Dedifferentiated amniotic fluid mesenchymal stem cell (primary cell): ENCODE measurements around the gene KCNJ14.
"Not testable (repeated sequence)": the region's sequence is repeated elsewhere in the genome, so short reads cannot be mapped to it uniquely, and the experiment has no call there.

Experiments
- DNase-seq: peaks from one replicate; pipeline ENCODE4 v3.0.0-alpha.2; 2016; ENCODE audit errors: extremely low spot score

KCNJ14 gene

GRCh38 chr19:48471836-48472235, 16.5 kb downstream of the KCNJ14 start:
- DNase-seq = no peak

- no peak for DNase-seq
Measured at GRCh38 chr19:48473161-48473966, 18.0 kb downstream of the KCNJ14 start.

GRCh38 chr19:48474084-48474592, 18.8 kb downstream of the KCNJ14 start:
- DNase-seq = no peak

GRCh38 chr19:48475369-48476068, 20.1 kb downstream of the KCNJ14 start:
- DNase-seq = no peak

GRCh38 chr19:48476176-48476575, 20.8 kb downstream of the KCNJ14 start:
- no peak for DNase-seq

GRCh38 chr19:48477067-48477685, 21.8 kb downstream of the KCNJ14 start:
- DNase-seq = no peak

GRCh38 chr19:48477698-48478338, 22.4 kb downstream of the KCNJ14 start:
- DNase-seq = no peak

DNA sequence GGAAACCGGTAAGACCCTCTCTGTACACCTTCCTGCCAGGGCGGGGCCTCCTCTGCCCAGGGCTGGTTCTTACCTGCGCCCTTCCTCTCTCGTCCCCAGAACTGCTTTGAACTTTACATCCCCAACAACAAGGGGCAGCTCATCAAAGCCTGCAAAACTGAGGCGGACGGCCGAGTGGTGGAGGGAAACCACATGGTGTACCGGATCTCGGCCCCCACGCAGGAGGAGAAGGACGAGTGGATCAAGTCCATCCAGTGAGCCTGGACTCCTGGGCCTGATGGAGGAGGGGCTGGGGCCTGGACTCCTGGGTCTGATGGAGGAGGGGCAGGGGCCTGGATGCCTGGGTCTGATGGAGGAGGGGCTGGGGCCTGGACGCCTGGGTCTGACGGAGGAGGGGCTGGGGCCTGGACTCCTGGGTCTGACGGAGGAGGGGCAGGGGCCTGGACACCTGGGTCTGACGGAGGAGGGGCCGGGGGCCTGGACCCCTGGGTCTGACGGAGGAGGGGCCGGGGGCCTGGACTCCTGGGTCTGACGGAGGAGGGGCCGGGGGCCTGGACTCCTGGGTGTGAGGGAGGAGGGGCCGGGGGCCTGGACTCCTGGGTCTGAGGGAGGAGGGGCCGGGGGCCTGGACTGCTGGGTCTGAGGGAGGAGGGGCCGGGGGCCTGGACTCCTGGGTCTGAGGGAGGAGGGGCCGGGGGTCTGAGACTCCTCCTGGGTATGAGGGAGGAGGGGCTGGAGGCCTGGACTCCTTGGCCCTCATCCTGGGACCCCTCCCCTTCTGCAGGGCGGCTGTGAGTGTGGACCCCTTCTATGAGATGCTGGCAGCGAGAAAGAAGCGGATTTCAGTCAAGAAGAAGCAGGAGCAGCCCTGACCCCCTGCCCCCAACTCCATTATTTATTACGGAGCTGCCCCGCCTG, 23.2 kb downstream of the KCNJ14 start:
- DNase-seq = no peak

DNA sequence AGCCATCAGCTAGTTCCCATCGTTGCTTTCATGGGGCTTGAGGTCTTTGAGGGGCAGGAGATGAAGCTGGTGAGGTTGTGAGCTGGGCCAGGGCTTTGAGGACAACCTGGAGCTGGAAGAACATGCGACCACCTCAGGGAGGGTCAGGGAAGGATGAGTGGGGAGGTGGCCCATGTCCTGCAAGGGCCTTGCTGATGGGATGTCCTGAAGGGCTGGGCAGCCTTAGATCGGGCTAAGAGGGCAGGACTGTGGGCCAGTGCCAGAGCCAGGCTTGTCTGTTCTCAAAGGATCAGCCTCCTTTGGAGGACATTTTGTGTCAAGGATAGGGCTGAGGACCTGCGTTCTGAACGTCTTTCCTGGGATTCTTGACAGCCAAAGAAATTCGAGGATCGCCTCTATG, 24.3 kb downstream of the KCNJ14 start:
- DNase-seq = no peak

DNA sequence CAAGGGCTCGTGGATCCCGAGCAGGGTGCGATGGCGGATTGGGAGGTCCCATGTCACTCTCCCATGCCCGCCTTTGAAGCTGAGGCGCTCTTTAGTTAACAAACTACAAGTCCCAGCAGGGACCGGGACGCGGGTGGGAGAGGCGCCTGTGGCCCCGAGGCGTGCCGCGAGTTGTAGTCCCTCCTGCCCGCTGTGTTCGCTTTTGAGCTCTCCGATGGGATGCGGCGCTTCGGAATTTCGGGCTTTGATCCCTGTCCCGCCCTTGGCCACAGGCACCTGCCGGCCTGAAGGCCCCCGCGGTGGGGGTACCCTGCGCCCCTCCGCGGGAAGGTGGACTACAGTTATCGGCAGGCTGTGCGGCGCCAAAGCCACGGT, 24.8 kb downstream of the KCNJ14 start:
- no peak for DNase-seq

DNA sequence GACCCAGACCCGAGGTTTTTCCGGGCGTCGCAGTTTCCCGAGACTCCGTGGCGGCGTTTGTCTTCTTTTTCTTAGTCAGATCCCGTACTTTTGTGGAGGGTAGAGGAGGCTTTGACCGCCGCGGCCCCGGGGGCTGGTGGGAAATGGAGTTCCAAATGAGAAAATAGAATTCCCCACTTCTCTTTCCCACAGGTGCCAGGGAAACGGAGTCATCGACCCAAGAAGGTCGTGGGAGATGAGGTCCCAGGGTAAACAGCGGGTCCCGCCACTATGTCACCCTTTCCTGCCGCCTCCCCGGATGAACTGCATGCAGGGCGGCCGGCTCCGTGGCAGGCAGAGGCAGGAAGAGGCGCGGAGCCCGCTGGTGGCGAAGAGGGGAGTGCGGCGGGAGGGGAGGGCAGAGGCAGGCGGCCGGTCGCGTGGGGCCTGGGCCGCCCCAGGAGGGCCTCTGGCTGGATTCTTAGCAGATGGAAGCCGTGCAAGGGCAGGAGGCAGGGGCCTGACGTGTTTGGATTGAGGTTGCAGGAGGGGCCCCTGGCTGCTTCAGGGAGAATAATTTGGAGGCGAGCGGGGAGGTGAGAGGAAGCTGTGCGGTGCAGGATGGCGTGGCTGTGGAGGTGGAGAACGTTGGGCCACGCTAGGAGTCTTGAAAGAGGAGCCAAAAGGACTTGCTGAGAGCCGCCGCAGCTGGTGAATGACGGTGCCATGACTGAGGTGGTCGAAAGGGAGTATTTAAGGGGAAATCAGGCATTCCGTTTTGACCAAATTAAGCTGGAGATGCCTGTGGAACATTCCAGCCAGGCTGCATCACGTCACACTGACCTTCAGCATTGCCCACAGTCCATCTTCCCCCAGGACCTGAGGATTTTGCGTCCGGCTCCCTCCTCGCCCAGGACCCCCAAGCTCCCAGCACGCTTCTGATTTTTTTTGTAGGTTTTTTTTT, 25.5 kb downstream of the KCNJ14 start:
- peak; percentile 17 for DNase-seq

GRCh38 chr19:48481846-48482639, 26.7 kb downstream of the KCNJ14 start:
- no peak for DNase-seq

- DNase-seq = no peak
Measured at GRCh38 chr19:48483301-48483700, 27.9 kb downstream of the KCNJ14 start.

DNA sequence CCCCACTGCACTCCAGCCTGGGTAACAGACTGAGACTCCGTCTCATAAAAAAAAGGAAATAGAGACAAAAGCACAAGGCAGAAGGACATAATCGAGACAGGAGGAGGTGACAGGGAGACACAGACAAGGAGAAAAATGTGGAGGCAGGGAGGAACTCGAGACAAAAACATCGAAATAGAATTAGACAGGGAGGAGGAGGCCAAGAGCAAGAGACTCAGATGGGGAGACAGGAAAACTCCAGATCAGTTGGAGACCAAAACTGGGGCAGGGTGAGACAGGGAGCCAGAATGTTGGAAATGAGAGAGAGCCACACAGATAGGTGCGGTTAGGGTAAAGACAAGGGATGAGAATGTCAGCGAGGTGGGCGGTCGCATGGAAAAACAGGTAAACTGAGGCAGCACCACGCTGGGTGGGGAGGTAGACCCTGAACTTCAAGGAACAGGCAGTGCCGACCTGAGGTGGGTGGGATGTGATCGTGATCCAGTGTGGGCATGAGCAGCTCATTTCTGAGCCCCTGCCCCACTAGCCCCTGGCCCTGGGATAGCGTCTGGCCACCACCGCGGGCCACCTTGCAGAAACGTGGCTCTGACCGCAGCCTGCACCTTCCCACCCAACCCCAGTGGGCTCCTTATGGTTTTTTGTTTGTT, 29.0 kb downstream of the KCNJ14 start:
- DNase-seq = no peak

- DNase-seq = no peak
Measured at GRCh38 chr19:48484931-48485612, 29.7 kb downstream of the KCNJ14 start.

GRCh38 chr19:48486706-48487105, 31.3 kb downstream of the KCNJ14 start:
- DNase-seq = not testable (repeated sequence)

- no peak for DNase-seq
Measured at GRCh38 chr19:48487544-48487943, 32.2 kb downstream of the KCNJ14 start.

DNA sequence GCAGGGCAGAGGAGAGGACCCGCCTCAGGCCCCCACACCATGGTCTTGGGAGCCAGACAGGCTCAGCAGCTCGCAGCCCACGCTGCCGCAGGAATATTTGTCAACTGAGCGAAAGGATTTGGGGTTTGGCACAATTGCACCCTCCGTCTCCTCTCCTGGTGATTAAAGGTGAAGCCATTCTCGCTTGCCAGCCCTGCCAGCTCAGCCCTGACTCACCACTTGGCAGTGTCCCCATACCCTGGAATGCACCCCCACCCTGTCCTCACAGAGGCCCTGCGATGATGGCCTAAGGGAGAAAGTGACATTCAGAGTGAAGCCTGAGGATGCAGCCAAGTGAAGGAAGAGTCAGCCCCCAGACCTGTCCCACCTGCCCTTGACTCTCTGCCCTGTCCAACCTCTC, 32.6 kb downstream of the KCNJ14 start:
- peak; percentile 85 for DNase-seq
